Measurements from ENCODE around the gene BLCAP. TPM values are rescaled to one million over a fixed set of nuclear protein-coding genes. Genes with fewer than 3 reads are reported as not detected.
"Not testable (repeated sequence)": the region's sequence is repeated elsewhere in the genome, so short reads cannot be mapped to it uniquely, and the experiment has no call there.

BLCAP gene
- total and polyA plus RNA-seq, 2 experiments from 2014 or later, result 62.2 to 64.8 TPM

DNA sequence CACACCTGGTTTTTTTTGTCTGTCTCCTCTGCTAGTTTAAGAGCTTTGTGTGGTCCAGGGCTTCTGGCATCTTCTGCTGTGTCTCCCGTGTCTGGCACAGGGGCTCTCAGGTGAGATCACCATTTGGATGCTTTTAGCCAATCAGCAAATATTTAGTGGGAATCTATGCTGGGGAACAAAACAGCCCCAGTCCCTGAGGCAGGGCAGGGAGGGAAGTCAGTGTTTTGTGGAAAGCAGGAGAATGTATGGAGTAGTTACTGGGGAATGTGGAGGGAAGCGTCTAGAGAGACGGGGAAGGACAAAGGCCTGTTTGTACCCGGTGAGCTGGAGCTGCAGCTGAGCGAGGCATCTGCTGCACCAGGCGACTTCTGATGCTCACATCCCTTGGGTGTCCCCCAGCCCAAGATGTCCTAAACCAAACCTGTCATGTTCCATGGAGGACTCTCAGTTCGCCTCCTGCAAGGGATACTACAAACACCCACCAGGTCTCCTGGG, 55.9 kb downstream of the BLCAP start (continued):
- TF ChIP-seq, protein P1, sequence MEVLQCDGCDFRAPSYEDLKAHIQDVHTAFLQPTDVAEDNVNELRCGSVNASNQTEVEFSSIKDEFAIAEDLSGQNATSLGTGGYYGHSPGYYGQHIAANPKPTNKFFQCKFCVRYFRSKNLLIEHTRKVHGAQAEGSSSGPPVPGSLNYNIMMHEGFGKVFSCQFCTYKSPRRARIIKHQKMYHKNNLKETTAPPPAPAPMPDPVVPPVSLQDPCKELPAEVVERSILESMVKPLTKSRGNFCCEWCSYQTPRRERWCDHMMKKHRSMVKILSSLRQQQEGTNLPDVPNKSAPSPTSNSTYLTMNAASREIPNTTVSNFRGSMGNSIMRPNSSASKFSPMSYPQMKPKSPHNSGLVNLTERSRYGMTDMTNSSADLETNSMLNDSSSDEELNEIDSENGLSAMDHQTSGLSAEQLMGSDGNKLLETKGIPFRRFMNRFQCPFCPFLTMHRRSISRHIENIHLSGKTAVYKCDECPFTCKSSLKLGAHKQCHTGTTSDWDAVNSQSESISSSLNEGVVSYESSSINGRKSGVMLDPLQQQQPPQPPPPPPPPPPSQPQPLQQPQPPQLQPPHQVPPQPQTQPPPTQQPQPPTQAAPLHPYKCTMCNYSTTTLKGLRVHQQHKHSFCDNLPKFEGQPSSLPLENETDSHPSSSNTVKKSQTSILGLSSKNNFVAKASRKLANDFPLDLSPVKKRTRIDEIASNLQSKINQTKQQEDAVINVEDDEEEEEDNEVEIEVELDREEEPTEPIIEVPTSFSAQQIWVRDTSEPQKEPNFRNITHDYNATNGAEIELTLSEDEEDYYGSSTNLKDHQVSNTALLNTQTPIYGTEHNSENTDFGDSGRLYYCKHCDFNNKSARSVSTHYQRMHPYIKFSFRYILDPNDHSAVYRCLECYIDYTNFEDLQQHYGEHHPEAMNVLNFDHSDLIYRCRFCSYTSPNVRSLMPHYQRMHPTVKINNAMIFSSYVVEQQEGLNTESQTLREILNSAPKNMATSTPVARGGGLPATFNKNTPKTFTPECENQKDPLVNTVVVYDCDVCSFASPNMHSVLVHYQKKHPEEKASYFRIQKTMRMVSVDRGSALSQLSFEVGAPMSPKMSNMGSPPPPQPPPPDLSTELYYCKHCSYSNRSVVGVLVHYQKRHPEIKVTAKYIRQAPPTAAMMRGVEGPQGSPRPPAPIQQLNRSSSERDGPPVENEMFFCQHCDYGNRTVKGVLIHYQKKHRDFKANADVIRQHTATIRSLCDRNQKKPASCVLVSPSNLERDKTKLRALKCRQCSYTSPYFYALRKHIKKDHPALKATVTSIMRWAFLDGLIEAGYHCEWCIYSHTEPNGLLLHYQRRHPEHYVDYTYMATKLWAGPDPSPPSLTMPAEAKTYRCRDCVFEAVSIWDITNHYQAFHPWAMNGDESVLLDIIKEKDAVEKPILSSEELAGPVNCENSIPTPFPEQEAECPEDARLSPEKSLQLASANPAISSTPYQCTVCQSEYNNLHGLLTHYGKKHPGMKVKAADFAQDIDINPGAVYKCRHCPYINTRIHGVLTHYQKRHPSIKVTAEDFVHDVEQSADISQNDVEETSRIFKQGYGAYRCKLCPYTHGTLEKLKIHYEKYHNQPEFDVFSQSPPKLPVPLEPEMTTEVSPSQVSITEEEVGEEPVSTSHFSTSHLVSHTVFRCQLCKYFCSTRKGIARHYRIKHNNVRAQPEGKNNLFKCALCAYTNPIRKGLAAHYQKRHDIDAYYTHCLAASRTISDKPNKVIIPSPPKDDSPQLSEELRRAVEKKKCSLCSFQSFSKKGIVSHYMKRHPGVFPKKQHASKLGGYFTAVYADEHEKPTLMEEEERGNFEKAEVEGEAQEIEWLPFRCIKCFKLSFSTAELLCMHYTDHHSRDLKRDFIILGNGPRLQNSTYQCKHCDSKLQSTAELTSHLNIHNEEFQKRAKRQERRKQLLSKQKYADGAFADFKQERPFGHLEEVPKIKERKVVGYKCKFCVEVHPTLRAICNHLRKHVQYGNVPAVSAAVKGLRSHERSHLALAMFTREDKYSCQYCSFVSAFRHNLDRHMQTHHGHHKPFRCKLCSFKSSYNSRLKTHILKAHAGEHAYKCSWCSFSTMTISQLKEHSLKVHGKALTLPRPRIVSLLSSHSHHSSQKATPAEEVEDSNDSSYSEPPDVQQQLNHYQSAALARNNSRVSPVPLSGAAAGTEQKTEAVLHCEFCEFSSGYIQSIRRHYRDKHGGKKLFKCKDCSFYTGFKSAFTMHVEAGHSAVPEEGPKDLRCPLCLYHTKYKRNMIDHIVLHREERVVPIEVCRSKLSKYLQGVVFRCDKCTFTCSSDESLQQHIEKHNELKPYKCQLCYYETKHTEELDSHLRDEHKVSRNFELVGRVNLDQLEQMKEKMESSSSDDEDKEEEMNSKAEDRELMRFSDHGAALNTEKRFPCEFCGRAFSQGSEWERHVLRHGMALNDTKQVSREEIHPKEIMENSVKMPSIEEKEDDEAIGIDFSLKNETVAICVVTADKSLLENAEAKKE (CRISPR knock-in tag; IDR thresholded peaks at IDR 0.05), result no peak

DNA sequence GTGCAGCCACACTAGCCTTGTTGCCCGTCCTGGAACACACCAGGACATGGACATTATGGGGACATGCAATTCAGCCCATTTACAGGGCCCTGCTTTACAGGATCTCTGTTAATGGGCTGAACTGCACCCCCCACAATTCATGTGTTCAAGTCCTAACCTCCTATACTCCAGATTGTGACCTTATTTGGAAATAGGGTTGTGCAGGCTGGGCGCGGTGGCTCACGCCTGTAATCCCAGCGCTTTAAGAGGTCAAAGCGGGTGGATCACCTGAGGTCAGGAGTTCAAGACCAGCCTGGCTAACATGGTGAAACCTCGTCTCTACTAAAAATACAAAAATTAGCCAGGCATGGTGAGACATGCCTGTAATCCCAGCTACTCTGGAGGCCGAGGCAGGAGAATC, 57.5 kb downstream of the BLCAP start:
- not testable (repeated sequence) for H3K9me2 ChIP-seq (ENCODE audit: insufficient read depth); H3K4me2 ChIP-seq; DNase-seq (ENCODE audit: low spot score); H3K27ac ChIP-seq (ENCODE audit: low read depth); H3K27ac Mint-ChIP-seq; H3F3A ChIP-seq (replicated peaks; ENCODE audit: low read depth); H3K79me2 ChIP-seq (replicated peaks; ENCODE audit: insufficient read depth); H3K9me3 Mint-ChIP-seq; ATAC-seq; H3K36me3 ChIP-seq (ENCODE audit: insufficient read depth); H3K4me1 Mint-ChIP-seq; H3K36me3 Mint-ChIP-seq (ENCODE audit: low read depth); H4K20me1 ChIP-seq (replicated peaks; ENCODE audit: insufficient read depth); H3K4me3 ChIP-seq; H3K4me1 ChIP-seq (ENCODE audit: insufficient read depth); H2AFZ ChIP-seq; H3K27me3 ChIP-seq (ENCODE audit: insufficient read depth); H3K4me3 Mint-ChIP-seq
- H3K27me3 Mint-ChIP-seq (ENCODE audit: insufficient read depth, low read depth, poor library complexity), result peaks cover 11% of the 10 kb centered on the region

DNA sequence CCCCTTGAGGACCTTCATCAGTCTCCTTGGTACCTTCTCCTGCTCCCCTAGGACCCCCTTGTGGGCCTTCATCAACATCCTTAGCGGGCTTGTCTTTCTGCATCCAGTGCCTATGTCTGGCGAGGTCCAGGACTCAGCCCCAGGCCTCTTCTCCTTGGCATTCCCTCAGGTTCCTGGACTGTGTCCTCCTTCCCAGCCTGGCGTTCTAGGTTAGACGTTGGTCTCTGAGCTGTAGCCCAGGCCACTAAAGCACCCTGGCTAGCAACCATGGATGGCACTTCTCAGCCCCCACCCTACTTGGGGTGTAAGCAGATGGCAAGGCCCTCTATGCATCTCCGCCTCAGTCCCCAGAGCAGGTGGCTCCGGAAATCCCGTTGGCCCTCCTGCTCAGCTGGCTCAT, 58.1 kb downstream of the BLCAP start:
- Histone ChIP-seq H3K27ac (ENCODE audit: low read depth) (no peak overlapping the region), H3K4me2 (no peak overlapping the region), H3F3A (replicated peaks; ENCODE audit: low read depth) (no peaks in the 10 kb centered on the region), H2AFZ (no peak overlapping the region), H3K4me3 (no peak overlapping the region), H4K20me1 (replicated peaks; ENCODE audit: insufficient read depth) (no peaks in the 10 kb centered on the region), H3K27me3 (ENCODE audit: insufficient read depth) (no peaks in the 10 kb centered on the region), H3K9me2 (ENCODE audit: insufficient read depth) (0 out of 2 replicates have a peak, but pooled peaks cover 3% of the 10 kb centered on the region), H3K36me3 (ENCODE audit: insufficient read depth) (no peaks in the 10 kb centered on the region), H3K79me2 (replicated peaks; ENCODE audit: insufficient read depth) (no peaks in the 10 kb centered on the region), H3K4me1 (ENCODE audit: insufficient read depth) (no peaks in the 10 kb centered on the region)
- H3K4me3 Mint-ChIP-seq, result no peak overlapping the region
- H3K36me3 Mint-ChIP-seq (ENCODE audit: low read depth), result no peaks in the 10 kb centered on the region
- H3K27me3 Mint-ChIP-seq (ENCODE audit: insufficient read depth, low read depth, poor library complexity), result peaks cover 11% of the 10 kb centered on the region
- ATAC-seq (no peak), DNase-seq (ENCODE audit: low spot score) (no peak)
- no peaks in the 10 kb centered on the region; the same call in 2 of the 3 replicates for H3K4me1 Mint-ChIP-seq
- H3K9me3 Mint-ChIP-seq, result no peaks in the 10 kb centered on the region
- H3K27ac Mint-ChIP-seq, result no peak overlapping the region
- TF ChIP-seq NANOG (IDR thresholded peaks at IDR 0.05; ENCODE audit: borderline replicate concordance), result no peak
- TF ChIP-seq JUNB (IDR thresholded peaks at IDR 0.05; ENCODE audit: unreplicated experiment), result no peak
- TF ChIP-seq, protein P1 (CRISPR knock-in tag; IDR thresholded peaks at IDR 0.05), result no peak
- no peak for TF ChIP-seq STAT1 (IDR thresholded peaks at IDR 0.05; ENCODE audit: unreplicated experiment)
- TF ChIP-seq EZH2 (IDR thresholded peaks at IDR 0.05; ENCODE audit: low read depth, unreplicated experiment), result no peak

Measured in GM23338 (cell line).